HG03520 (cell line): Measurements from ENCODE around the gene GYS1.
"Not testable (repeated sequence)": the region's sequence is repeated elsewhere in the genome, so short reads cannot be mapped to it uniquely, and the experiment has no call there.

Experiments used
- ATAC-seq: cut with Tn5 transposase; IDR thresholded peaks from one replicate; pipeline ENCODE4 v1.9.1; 2021; ENCODE audit warnings: mild to moderate bottlenecking, moderate library complexity; ENCODE audit not compliant: unreplicated experiment

The GYS1 gene

DNA sequence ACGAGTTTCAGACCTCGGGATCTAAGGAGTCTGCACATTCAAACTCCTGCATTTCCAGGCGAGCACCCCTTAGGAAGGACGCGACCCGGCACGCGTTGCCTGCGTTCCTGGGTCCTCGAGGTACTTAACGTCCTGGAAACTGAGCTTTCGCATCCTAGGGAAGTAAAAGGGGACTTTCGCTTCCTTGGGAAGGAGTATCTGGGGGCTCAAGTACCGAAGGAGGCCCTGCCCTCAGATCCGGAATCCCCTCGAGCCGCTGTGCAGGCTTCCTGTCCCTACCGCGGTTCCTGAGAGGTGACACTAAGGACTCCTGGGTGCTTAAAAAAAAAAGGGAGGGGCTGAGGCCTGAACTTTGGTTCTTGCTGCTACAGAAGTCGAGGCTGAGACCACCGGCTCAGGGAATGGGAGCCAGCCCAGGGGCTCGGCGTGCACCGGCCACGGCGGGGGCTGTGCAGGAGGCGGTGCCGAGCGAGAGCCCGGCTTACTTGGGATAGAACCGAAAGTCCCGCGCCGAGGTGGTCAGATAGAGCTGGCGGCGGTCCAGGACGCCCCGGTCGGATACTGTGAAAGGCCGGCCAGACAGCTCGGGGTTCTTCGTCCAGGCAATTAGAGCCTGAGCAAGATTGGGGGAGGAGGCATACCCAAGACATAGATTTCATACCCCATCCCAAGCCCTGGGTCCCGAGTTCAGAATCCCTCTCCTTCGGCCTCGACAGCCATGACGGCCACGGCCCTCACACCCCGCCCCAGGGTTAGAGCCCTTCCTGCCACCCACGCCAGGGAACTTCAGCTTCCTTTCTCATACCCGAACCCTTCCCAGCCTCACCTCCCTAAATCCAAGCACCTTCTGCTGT is 25.5 kb upstream of the GYS1 start:
- not testable (repeated sequence) for ATAC-seq

DNA sequence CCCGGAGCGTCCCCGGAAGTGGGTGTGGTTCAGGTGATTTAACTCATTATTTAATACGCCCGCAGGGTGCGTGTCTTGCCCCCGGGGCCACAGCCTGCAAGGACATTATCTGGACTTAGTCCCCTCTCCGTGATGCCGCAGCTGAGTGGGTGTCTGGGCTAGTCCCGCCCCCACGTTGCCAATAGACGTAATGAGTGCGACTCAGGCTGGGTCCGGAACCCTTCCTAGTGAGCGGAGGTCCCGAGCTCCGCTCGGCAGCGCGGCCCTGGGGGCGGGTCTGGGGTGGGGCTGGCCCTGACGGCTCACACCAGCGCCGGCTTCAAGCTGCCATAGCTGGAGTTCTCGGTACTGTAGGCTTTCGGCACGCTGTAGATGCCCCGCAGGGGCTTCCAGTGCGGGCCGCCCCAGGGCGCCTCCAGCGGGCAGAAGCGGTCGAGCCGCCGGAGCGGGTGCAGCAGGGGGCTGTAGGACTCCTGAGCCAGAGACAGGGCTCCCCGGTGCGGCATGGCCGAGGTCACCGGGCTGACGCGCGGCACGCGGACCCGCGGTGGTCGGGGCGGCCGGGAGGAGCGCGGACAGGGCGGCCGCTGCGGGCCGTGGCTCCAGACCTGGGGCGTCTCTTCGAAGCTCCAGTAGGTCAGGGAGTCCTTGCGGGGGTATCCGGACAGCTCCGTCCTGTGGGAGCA is 24.7 kb upstream of the GYS1 start:
- no peak for ATAC-seq

DNA sequence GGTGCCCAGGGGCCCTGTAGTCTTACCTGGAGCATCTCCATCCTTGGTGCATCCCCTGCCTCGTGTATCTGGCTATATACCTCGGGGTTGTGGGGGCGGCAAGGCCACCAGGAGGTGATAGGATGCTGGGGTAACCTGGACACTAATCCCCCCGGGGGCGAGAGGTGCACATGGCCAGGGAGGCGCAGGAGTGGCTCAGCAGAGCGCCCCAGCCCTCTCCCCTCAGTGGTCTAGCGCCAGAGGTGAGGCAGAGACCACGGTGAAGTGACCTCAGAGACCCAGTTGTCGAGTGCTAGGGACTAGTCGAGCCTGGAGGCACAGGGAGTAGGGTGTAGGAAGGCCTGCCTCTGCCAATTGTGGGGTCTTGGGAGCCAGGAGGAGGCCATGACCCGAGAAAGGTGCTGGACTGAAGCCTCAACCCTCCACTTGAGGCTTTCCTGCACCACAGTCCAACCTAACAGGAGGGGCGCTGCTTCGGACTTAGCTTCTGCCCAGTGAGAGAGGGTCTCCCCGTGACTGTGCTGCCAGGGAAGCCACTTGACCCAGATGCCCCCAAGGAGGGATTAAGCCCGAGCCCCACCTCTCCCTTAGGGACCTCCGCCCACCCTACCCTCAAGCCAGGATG is 24.0 kb upstream of the GYS1 start, which contains the start of gene LHB:
LHB (minus strand) TSS at position 51 of the 625 bp plus-strand sequence; CDS start at position 41, 10 bp downstream.
- ATAC-seq: no peak

DNA sequence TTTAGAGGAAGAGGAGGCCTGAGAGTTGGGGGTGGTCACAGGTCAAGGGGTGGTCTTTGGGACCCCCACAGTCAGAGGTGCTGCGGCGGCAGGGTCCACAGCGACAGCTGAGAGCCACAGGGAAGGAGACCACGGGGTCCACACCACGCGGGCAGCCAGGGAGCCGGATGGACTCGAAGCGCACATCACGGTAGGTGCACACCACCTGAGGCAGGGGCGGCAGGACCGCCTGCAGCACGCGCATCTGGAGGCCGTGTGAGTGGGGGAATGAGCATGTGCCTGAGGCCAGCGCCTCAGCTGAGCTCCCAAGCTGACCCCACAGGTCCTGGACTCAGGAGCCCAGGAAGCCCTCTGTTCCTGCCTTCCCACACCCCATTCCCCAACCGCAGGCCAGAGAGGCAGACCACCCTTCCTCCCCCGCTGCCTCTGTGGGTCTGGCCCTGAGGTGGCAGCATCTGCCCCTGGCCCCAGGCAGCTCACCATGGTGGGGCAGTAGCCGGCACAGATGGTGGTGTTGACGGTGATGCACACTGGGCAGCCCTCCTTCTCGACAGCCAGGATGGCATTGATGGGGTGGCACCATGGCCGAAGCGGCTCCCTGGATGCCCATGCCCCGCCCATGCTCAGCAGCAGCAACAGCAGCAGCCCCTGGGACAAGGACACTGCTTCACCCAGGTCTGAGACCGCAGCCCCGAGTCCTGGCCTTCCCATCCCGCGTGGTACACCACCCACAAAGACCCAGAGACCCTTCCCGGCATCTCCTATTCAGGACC is 23.1 kb upstream of the GYS1 start:
- ATAC-seq: no peak

DNA sequence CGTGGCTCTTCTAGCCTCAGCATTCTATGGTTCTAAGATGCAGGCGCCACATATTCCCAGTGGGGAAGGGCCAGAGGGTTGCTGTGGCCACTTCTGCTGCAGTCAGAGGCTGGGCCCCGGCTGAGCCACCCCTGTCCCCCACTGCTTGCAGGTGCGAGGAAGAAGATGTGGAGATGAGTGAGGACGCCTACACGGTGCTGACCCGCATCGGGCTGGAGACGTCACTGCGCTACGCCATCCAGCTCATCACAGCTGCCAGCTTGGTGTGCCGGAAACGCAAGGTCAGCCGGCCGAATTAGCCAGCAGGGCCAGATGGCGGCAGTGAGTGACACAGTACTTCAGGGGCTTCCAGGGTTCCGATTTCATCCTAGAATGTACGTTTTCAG is 21.8 kb upstream of the GYS1 start:
- no peak for ATAC-seq

DNA sequence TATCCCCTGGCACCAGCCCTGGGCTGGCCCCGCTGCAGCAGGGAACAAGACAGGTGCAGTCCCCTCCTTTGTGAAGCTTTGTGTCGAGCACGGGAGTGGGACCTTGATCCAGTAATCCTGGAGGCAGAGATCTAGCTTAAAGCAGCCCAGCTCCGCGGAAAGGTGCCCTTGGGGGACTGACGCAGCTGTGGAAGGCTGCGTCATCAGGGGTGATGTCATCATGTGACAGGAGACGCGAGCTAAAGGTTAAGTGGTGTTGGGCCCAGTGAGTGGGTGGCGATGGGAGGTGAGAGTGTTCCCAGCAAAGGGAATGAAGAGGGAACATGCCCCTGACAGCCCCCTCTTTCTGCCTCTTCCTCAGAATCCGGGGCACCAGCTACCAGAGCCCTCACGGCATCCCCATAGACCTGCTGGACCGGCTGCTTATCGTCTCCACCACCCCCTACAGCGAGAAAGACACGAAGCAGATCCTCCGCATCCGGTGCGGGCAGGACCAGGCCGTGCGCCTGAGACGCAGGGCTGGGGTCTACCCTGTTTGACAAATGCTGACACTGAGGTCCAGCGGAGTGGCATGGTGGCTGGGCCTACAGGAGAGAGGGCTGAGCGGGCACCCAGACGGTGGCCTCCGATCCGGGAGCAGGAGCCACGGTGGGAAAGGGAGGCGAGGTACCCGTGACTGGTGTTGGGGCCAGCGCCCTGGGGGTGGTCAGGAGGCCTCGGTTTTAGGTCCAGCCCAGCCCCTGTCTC is 21.2 kb upstream of the GYS1 start:
- no peak for ATAC-seq

DNA sequence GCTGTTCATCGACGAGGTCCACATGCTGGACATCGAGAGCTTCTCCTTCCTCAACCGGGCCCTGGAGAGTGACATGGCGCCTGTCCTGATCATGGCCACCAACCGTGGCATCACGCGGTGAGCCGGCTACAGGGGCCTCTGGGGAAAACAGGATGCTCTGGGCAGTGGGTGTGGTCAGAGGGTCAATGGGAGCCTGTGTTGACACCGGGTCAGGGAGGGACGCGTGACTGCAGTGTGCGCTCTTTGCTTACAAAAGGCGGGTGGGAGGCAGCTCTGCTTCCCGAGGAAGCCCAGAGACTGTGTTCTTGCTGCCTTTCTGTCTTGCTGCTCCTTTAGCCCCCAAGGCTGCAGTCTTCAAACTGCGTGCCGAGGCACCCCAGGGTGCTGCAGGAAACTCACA is 18.1 kb upstream of the GYS1 start:
- no peak for ATAC-seq

DNA sequence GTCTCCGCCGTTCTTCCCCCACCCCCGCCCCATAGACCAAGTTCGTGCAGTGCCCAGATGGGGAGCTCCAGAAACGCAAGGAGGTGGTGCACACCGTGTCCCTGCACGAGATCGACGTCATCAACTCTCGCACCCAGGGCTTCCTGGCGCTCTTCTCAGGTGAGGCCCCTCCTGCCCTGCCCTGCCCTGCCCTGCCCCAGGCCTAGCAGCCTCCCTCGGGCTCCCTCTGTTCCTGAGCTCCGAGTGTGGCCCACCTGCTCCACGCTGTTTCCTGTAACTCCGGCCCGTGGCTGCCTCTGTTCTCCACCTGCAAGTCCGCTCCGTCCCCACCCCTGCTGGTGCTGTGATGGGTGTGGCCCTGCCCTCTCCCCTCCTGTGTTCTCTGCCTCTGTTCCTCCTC is 17.3 kb upstream of the GYS1 start:
- ATAC-seq: no peak

DNA sequence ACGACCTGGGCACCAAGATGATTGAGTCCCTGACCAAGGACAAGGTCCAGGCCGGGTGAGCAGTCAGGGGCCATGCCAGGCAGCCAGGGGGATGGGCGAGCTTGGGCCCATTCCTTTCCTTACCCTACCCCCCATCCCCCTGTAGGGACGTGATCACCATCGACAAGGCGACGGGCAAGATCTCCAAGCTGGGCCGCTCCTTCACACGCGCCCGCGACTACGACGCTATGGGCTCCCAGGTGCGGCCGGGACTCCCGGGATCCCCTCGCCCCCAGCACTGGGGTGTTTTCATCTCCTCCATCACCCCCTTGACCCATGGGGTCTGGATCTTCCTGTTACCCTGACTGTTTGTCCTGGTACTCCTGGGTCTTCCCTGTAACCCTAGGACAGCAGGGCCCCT is 16.7 kb upstream of the GYS1 start:
- ATAC-seq: no peak

DNA sequence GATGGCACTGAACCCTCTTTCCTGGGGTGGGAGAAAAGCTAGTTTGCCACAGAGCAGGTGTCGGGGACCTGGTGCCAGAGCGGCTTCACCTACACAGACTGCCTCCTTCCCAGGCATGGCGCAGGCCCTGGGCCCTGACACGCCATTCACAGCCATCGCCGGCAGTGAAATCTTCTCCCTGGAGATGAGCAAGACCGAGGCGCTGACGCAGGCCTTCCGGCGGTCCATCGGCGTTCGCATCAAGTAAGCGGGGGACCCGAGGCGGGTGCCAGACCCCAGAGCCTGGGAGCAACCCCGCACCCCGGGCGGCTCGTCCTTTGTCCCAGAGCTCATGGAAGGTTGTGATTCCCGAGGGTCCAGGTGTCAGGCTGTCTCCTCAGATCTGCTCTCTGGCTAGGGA is 13.8 kb upstream of the GYS1 start:
- no peak for ATAC-seq

DNA sequence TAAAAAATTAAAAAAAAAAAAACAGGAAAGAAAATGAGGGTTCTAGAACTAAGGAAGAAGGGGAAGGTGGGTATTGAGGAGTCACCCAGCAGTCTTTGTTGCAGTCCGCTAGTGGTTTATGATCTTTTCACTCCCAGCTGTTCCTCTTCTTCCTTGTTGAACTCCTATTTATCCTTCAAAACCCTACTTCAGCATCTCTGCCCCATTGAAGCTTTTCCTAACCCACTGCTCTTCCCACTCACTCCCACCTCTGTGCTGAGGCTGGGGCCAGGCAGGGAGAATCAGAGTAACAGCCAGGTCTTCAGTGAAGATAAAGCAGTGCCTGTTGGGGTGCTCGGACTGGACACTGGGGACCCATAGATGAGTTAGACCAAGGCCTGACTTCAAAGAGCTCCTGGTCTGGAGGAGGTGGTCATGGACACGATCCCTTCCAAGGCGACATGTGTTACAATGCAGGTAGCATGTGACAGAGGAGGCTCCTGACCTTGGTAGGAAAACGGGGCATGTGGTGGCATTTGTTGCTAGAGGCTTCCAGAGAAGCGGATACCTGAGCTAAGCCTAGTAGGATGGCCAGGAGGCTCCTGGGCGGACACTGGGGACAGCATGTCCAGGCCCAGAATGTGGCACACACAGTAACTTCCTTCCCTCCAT is 12.0 kb upstream of the GYS1 start:
- no peak for ATAC-seq

DNA sequence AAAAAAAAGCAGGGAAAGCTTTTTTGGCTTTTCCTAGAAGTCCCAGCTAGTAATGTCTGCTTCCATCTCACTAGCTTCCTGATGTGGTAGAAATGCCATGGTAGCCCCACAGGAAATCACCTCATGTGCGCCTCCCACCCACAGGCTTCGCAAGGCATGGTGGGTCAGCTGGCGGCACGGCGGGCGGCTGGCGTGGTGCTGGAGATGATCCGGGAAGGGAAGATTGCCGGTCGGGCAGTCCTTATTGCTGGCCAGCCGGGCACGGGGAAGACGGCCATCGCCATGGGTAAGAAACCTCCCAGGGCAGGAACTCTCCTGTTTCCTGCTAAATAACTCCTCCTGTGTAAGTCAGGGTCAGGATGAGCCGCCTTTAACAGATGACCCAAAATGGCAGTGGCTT is 11.0 kb upstream of the GYS1 start:
- ATAC-seq: no peak

DNA sequence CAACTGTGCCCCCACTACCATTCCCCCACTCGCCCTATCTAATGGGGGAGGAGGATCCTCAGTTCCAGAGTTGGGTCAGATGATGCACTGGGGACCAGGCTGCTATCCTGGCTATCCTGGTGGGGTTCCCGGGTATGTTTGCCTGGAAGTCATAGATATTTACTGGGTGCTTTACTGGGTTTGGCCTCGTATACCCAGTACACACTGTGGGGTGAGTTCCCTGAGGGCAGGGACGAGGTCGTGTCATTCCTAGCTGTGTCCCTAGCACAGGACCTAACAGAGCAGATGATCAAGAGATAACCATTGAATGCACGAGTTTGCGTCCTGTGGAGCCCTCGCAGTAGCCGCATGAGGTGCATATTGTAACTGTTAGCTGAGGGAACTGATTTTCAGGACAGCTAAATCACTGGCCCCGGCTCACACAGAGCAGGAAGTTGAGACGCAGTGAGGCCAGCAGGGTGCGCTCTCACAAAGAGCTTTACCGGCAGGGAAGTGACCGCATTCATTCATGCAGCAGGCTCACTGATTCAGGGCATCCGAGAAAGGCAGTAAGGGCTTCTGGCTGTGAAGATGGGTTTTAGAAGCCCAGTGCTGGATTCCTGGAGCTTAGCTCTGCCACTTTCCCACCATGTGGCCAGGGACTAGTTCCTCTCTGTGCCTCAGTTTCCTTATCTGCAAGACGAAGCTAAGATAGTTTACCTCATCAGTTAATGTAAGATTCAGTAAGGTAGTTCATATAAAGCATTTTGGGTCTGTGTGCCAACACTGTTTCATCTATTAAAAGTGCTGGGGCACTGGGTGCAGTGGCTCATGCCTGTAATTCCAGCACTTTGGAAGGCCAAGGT is 6.6 kb upstream of the GYS1 start:
- ATAC-seq: no peak

DNA sequence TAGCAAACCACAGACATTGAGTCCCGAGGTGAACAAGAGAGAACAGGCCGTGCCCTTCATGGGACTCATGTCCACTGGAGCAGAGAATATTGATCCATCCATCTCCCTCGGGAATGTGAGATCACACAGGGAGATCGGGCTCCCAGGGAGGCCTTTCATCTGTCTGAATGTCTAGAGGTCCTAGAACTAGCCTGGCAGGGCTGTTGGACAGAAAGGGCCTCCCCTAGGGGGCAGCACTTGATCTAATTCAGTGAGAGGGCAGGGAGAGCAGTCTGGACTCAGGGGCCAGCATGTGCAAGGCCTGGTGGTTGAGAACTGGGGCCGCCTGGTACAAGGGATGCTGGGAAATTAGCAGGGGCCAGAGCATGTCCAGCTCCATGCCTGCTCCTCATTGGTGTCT is 4.9 kb upstream of the GYS1 start:
- no peak for ATAC-seq

DNA sequence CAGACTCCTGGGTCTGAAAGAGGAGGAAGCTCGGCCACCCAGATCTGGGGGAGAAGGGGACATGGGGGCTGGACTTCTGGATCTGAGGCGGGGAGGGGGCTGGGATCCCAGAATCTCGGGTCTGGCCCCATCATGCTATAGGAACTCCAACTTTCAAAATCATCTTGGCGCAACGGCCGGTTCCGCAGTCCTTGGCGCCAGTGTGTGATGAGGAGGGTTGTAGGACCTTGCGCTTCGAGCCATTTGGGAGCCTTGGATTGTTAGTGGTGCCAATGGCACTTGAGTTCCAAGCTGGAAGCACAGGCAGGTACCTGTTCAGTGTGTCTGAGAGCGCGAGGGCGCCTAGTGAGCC is 902 bp upstream of the GYS1 start:
- no peak for ATAC-seq

DNA sequence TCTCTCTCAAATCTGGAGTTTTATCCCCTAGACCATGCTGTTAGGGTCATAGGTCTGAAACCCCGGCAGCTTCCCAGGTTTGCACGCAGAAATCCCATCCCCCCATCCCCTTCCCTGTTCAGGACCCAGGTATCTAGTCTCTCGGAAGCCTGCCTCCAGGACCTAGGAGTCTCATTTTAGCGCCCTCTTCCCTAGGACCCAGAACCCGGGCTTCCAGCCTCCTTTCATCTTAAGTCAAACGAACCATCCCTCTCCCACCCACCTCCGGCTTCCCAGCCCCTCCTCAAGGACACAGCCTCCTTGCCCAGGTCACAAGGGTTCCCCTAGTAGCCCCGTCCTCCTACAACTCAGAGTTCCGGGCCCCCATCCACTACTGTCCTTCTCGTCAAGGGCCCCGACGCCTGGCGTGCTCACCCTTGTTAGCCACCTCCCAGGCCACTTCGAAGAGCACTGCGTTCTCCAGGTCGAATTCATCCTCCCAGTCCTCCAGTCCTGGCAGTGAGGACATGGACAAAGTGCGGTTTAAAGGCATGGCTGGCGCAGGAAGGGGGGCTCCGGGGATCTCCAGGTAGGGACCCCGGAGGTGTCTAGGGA is 431 bp downstream of the GYS1 start:
- ATAC-seq: no peak

DNA sequence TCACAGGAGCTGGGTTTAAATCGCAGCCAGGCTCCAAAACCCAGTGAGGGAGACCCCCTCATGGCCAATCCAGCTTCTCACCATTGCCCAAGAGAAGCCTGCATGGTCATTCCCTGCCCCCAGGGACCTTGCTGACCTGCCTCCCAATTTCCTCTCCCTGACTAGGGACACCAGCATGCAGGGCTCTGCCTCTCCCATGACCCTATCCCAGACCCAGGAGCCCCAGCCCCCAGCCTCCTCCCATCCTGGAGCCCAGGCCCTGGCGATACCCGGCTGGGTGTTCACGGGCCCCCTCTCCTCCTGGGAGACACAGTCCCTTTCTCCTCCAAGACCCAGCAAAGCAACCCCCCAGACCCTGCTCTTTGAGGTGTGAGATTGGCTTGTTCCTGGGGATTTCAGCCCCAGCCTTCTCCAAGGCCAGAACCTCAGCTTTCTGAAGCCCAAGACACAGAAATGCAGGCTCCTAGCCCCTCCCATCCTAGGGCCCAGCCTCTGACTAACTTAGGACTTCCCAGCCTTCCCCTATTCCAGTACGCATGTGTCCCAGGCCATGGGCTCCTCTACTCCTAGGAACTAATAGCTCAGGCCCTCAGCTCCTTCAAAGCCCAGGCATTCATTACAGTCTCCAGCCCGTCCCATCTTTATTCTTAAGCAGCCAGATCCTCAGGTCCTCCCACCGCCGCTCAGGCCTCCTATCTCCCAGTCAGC is 1.1 kb downstream of the GYS1 start:
- ATAC-seq: no peak

DNA sequence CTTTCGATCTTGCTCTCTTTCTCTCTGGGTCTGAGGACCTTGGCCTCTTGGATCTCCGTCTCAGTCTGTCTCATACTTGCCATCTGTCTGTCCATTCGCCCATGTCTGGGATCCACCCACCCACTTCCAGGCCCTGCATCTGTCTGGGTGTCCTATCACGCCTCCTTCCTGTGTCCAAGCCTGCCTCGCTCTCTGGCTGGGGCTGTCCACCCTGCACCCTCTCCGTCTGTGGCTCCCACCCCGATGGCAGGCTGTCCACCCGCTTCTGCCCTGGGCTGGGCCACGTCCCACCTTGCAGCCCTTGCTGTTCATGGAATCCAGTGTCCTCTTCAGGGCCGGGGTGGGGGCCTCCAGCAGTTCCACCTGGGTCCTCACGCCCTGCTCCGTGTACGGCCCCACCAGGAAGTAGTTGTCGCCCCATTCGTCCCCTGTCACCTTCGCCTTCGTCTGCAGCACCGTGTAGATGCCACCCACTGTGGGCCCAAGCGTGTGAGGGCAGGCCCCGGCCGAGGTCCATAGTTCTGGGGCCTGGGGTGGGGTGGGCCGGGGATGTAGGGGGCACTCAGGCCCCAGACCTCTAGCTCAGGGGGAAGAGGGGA is 2.0 kb downstream of the GYS1 start:
- ATAC-seq: no peak
